Stimulated activated CD8-positive, alpha-beta memory T cell treated with anti-CD3 and anti-CD28 coated beads, Interleukin-7, amount 100 ng/mL, for 1 hour (primary cell): ENCODE data around the gene PIK3C3.

Experiments used
- DNase-seq, 2 donors: peaks; one replicate each; pipeline ENCODE4 v3.0.0-alpha.2; 2020; ENCODE audit warnings: low read depth in 2 of 2

PIK3C3 gene

DNA sequence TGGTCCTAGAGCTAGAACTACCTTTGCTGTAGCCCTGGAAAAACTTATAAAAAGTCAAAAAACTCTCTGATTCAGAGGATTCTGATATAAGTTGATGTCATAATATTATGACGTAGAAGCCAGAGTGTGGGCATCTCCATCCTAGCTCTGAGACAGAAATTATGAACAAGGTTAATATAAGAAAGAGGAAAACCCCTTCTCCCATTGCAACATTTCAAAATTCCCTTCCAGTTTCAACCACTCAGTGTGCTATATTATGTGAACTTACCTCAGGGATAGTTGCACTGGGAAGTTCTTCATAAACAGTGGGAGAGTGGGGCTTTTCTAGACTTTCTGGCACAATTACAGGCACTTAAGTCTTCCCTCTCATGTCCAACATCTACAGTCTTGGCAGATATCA lies 171.6 kb downstream of the PIK3C3 start:
- no peak for DNase-seq

DNA sequence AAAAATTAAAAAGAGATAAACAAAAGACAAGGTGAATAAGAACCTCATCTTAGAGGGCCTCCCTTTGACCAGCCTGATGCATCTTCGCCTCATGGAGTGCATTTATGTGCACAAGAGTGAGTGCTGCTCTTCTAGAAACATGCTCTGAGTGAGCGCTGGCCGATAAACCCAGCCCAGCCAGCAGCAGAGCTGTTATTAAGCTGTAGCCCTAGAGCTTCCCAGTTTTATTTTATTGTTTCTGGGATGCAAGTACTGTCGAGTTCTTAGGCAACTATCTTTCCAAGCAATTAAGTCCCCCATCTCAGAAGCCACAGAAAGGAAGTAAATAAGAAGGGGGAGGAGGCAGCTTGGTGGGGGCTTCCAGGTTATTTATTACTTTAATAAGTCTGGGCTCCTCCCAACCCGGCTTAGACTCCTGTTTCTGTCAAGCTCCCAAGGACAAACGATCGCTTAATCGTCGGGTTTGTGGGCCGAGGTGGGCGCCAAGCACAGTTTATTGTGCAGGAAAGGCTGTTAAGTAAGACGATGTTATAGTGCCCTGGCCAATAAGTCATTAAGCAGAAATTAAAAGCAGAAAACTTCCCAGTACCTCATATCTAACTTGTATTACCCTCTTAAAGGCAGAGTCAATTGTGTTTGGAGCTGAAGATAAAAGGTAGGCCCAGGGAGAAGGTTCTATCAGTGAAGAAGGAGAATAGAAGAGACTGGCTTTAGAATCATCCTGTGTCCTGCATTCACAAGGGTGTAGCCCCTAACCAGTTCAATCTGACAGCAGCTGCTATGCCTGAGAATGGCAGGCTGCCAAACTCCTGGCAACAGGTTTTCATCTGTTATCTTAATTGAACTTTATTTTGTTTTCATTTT lies 176.3 kb downstream of the PIK3C3 start:
- DNase-seq: no peak

DNA sequence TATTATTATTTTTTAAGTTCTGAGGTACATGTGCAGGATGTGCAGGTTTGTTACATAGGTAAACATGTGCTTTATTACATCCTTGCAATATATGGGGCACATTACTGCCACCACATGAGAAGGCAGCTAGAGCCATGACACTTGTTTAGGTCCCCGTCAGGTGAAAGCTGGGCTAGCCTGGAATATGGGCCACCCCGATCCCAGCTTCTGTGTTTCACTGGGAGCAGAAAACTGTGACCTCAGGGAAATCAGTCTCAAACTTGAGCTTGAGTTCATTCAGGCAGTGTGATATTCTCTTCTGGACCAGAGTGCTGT lies 176.9 kb downstream of the PIK3C3 start:
- no peak for DNase-seq
